SU-DHL-6 (cell line): Measurements from ENCODE around the gene DKKL1.

Experiments used
- H2AFZ ChIP-seq: fragments of 200-600 bp; sonication (generic); 2 replicates; pipeline ENCODE4 v1.6.1; 2014; ENCODE audit warnings: low read depth, mild to moderate bottlenecking, moderate library complexity, mixed read lengths, antibody characterized with exemption, low read length; ENCODE audit not compliant: severe bottlenecking
- H3F3A ChIP-seq: fragments of 200-600 bp; shearing (Covaris generic); 2 replicates; pipeline ENCODE4 v1.6.0; 2016; ENCODE audit warnings: antibody characterized with exemption, mild to moderate bottlenecking; ENCODE audit not compliant: insufficient read depth
- H3K27ac ChIP-seq: fragments of 200-600 bp; sonication (generic); 2 replicates; pipeline ENCODE4 v1.5.1; 2016; ENCODE audit warnings: low read depth, mild to moderate bottlenecking, low read length, moderate library complexity, mixed read lengths
- H3K27me3 ChIP-seq: fragments of 200-600 bp; sonication (generic), shearing (Covaris generic); 2 replicates; pipeline ENCODE4 v1.6.0; 2014; ENCODE audit warnings: mild to moderate bottlenecking, low read length
- H3K36me3 ChIP-seq: fragments of 200-600 bp; sonication (generic); 2 replicates; pipeline ENCODE4 v1.6.1; 2014; ENCODE audit warnings: mild to moderate bottlenecking, low read length, mixed read lengths
- H3K4me2 ChIP-seq: fragments of 300-600, 200-600 bp; shearing (Covaris generic), sonication (generic); 2 replicates; pipeline ENCODE4 v1.6.0; 2014; ENCODE audit warnings: low read length, low read depth, mild to moderate bottlenecking; ENCODE audit not compliant: poor library complexity, severe bottlenecking
- H3K4me3 ChIP-seq: fragments of 200-600 bp; sonication (generic); 2 replicates; pipeline ENCODE4 v1.5.1; 2014; ENCODE audit warnings: antibody characterized with exemption, low read length, mild to moderate bottlenecking, mixed read lengths; ENCODE audit not compliant: insufficient read depth, poor library complexity, severe bottlenecking
- H3K79me2 ChIP-seq: fragments of 200-600 bp; sonication (generic); 2 replicates; pipeline ENCODE4 v1.6.1; 2014; ENCODE audit warnings: mild to moderate bottlenecking, low read length, moderate library complexity; ENCODE audit not compliant: insufficient read depth
- H3K9ac ChIP-seq: fragments of 200-600 bp; sonication (generic); 2 replicates; pipeline ENCODE4 v1.7.0; 2014; ENCODE audit warnings: mild to moderate bottlenecking, low read length
- H3K9me2 ChIP-seq: fragments of 200-600 bp; sonication (generic); replicated peaks from 2 replicates; pipeline ENCODE4 v1.6.1; 2014; ENCODE audit warnings: low read length; ENCODE audit not compliant: insufficient read depth
- H3K9me3 ChIP-seq: fragments of 200-600 bp; sonication (generic); 2 replicates; pipeline ENCODE4 v1.6.1; 2014; ENCODE audit warnings: low read length, mixed read lengths; ENCODE audit not compliant: insufficient read depth
- H4K20me1 ChIP-seq: fragments of 200-600 bp; sonication (generic); 2 replicates; pipeline ENCODE4 v1.6.1; 2014; ENCODE audit warnings: low read depth, mild to moderate bottlenecking, antibody characterized with exemption, low read length, moderate library complexity, mixed read lengths
- EZH2phosphoT487 ChIP-seq: fragments of 200-600 bp; sonication (generic), shearing (Covaris generic); conservative IDR thresholded peaks from 2 replicates; pipeline ENCODE4 v1.6.1; 2018; ENCODE audit warnings: mild to moderate bottlenecking, antibody characterized with exemption, low read length, moderate library complexity, mixed read lengths
- TF ChIP-seq, protein P1 (sequence below): fragments of 200-600 bp; sonication (generic); IDR thresholded peaks from one replicate; pipeline ENCODE4 v1.5.1; 2017; ENCODE audit warnings: antibody characterized with exemption, mild to moderate bottlenecking, low read length, moderate library complexity; ENCODE audit not compliant: insufficient read depth, poor library complexity, severe bottlenecking

The DKKL1 gene

GRCh38 chr19:49422407-49423070 lies 58.9 kb downstream of the DKKL1 start:
- Histone ChIP-seq H3K27ac (no peak overlapping the region), H3F3A (no peaks in the 10 kb centered on the region), H4K20me1 (no peaks in the 10 kb centered on the region), H3K79me2 (no peaks in the 10 kb centered on the region), H3K4me2 (no peak overlapping the region), H3K9me2 (no peaks in the 10 kb centered on the region), H3K9ac (no peak overlapping the region), H3K4me3 (no peak overlapping the region), H3K36me3 (no peaks in the 10 kb centered on the region), H2AFZ (no peak overlapping the region), H3K9me3 (no peaks in the 10 kb centered on the region), H3K27me3 (no peaks in the 10 kb centered on the region)
- no peak for TF ChIP-seq EZH2phosphoT487
- TF ChIP-seq, protein P1, sequence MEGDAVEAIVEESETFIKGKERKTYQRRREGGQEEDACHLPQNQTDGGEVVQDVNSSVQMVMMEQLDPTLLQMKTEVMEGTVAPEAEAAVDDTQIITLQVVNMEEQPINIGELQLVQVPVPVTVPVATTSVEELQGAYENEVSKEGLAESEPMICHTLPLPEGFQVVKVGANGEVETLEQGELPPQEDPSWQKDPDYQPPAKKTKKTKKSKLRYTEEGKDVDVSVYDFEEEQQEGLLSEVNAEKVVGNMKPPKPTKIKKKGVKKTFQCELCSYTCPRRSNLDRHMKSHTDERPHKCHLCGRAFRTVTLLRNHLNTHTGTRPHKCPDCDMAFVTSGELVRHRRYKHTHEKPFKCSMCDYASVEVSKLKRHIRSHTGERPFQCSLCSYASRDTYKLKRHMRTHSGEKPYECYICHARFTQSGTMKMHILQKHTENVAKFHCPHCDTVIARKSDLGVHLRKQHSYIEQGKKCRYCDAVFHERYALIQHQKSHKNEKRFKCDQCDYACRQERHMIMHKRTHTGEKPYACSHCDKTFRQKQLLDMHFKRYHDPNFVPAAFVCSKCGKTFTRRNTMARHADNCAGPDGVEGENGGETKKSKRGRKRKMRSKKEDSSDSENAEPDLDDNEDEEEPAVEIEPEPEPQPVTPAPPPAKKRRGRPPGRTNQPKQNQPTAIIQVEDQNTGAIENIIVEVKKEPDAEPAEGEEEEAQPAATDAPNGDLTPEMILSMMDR, result no peak

- no peaks in the 10 kb centered on the region for H3K9me2 ChIP-seq
- TF ChIP-seq, protein P1, result no peak
- TF ChIP-seq EZH2phosphoT487, result no peak
Measured at GRCh38 chr19:49423071-49423984, 59.7 kb downstream of the DKKL1 start, which contains the start of gene PTH2. Gene PTH2, minus strand, starts transcription at chr19:49423441. Its CDS starts 102 bp downstream, at chr19:49423339.

DNA sequence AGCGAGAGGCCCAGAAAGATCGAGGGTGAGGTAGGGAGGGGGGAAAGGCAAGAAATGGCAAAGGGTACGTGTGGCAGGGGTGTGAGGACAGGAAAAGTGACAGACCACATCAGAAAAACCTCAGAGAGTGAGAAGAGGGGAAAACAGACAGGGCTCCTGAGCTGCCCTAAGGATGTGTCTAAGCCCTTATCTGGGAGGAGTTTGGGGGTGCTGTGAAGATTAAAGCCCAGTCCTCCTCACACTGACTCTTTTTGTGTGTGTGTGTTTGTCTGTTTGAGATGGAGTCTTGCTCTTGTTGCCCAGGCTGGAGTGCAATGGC lies 60.3 kb downstream of the DKKL1 start:
- Histone ChIP-seq H3K4me3 (no peak overlapping the region), H3F3A (no peaks in the 10 kb centered on the region), H3K4me2 (no peak overlapping the region), H3K9me2 (no peaks in the 10 kb centered on the region), H3K36me3 (no peaks in the 10 kb centered on the region), H3K27me3 (no peaks in the 10 kb centered on the region), H3K79me2 (no peaks in the 10 kb centered on the region), H3K9me3 (no peaks in the 10 kb centered on the region), H3K27ac (no peak overlapping the region), H4K20me1 (no peaks in the 10 kb centered on the region), H2AFZ (no peak overlapping the region), H3K9ac (no peak overlapping the region)
- no peak for TF ChIP-seq EZH2phosphoT487
- TF ChIP-seq, protein P1, result no peak

More at GRCh38 chr19:49423071-49423984, 59.7 kb downstream of the DKKL1 start, which contains the start of gene PTH2:
- Histone ChIP-seq H4K20me1 (no peaks in the 10 kb centered on the region), H3K27ac (no peak within 1 kb of the TSS), H3K9ac (no peak within 1 kb of the TSS), H2AFZ (no peak within 1 kb of the TSS), H3K4me2 (no peak within 1 kb of the TSS), H3K36me3 (no peaks in the 10 kb centered on the region), H3K4me3 (no peak within 1 kb of the TSS), H3K27me3 (no peaks in the 10 kb centered on the region), H3K79me2 (no peaks in the 10 kb centered on the region), H3K9me3 (no peaks in the 10 kb centered on the region), H3F3A (no peaks in the 10 kb centered on the region)
